Heart right ventricle (tissue), 16 donors: ENCODE data around the gene AKR1C1. TPM values are rescaled to one million over a fixed set of nuclear protein-coding genes. Genes with fewer than 3 reads are reported as not detected.
"Not testable (repeated sequence)": the region's sequence is repeated elsewhere in the genome, so short reads cannot be mapped to it uniquely, and the experiment has no call there.

ENCODE experiments used
- ATAC-seq, 8 donors: fragments of 200-7000 bp; cut with Tn5 transposase; one replicate each; pipeline ENCODE4 v1.9.1; 2020; ENCODE audit warnings: mild to moderate bottlenecking in 8 of 8, moderate library complexity in 8 of 8, moderate number of reproducible peaks in 1 of 8
- DNase-seq, 2 donors: peaks; one replicate each; pipeline ENCODE4 v3.0.0-alpha.2; 2020
- H3K27ac ChIP-seq, 10 donors: fragments of 200-600 bp; sonication (generic) in 2 of 10; one replicate each; pipeline versions ENCODE4 v1.5.0 to v1.8.0; 2020 to 2022; ENCODE audit warnings: mild to moderate bottlenecking in 3 of 10
- H3K27me3 ChIP-seq, 7 donors: fragments of 200-600 bp; one replicate each; pipeline ENCODE4 v1.8.0; 2021 to 2022; ENCODE audit warnings: mild to moderate bottlenecking in 2 of 7
- H3K36me3 ChIP-seq, 9 donors: fragments of 200-600 bp; sonication (generic) in 1 of 9; one replicate each; pipeline versions ENCODE4 v1.5.0 to v1.8.0; 2020 to 2022; ENCODE audit warnings: mild to moderate bottlenecking in 2 of 9
- H3K4me1 ChIP-seq, 9 donors: fragments of 200-600 bp; sonication (generic) in 1 of 9; one replicate each; pipeline versions ENCODE4 v1.5.0 to v1.8.0; 2020 to 2022; ENCODE audit warnings: mild to moderate bottlenecking in 4 of 9
- H3K4me3 ChIP-seq, 10 donors: fragments of 200-600 bp; sonication (generic) in 2 of 10; one replicate each; pipeline versions ENCODE4 v1.5.0 to v1.8.0; 2020 to 2022; ENCODE audit warnings: mild to moderate bottlenecking in 7 of 10, moderate library complexity in 2 of 10
- H3K9me3 ChIP-seq, 11 donors: fragments of 200-600 bp in 10 of 11; sonication (generic) in 2 of 11; one replicate each; pipeline versions ENCODE4 v1.5.0 to v1.8.0; 2013 to 2022; ENCODE audit warnings: mild to moderate bottlenecking in 2 of 11, control low read depth in 1 of 11, moderate library complexity in 1 of 11
- CTCF ChIP-seq, 9 donors: fragments of 200-600 bp; sonication (generic) in 2 of 9; IDR thresholded peaks; one replicate each; pipeline versions ENCODE4 v1.5.0 to v1.8.0; 2021 to 2022; ENCODE audit warnings: antibody characterized with exemption in 9 of 9, mild to moderate bottlenecking in 5 of 9, moderate library complexity in 1 of 9
- WGBS, 2 donors: extraction: QIAGEN DNeasy Blood & Tissue Kit; methylation state at CpG; one replicate each; pipeline ENCODE4 v1.1.7; 2013; ENCODE audit warnings: inconsistent platforms in 1 of 2; 5-methylcytosine and 5-hydroxymethylcytosine counted together
- intact Hi-C, 10 donors: fragments of 100-400 bp; cut with DNase I; formaldehyde crosslinking; loops; one replicate each; pipeline versions ENCODE4 v1.11.1 to v1.14.2; 2022
- polyA plus RNA-seq, 2 donors: library from polyadenylated mRNA; stranded (reverse); fragments of 200-250 nt; gene quantifications; one replicate each; pipeline ENCODE4 v1.2.3, GENCODE V29; 2013
- total RNA-seq, 10 donors: library from RNA; stranded (reverse); fragmentation: NEBNext Ultra II Directional in 3 of 10; extraction: Animal tissue kit (Norgen Biotek cat#: 25700) in 3 of 10; gene quantifications; one replicate each; pipeline versions ENCODE4 v1.2.1 to v1.2.4, GENCODE V29; 2021 to 2023
- donor health status: Arrhythmogenic right ventricular cardiomyopathy.
- donor health status: ischemic (EF 13 %, LVEDD 7.1; RV severe dilation, severe dysfunction).
- donor health status: healthy with polysubstance abuse.
- donor health status: DM: no; HTN: yes; CAD: no.
- donor health status: DM: no; HTN: no; CAD: no.
- donor health status: ischemic (EF 25% LVEDD 6.9; RV normal size, moderate dysfunction).
- donor health status: ischemic (EF 25% LVEDD 5.7; RV mildly dilated, moderate dysfunction).
- donor health status: healthy.
- donor health status: DM: yes; HTN: yes; CAD: no.
- donor health status: Ischemic cardiomyopathy.
- donor health status: ischemic (EF 35%, LVEDD 5.7; RV mildly dilated, moderate dysfunction).
- donor health status: nonischemic (EF 11% LVEDD 7.7; RV severe dilation, severe dysfunction).
- donor health status: DM: yes; HTN: yes; CAD: no.
- donor health status: PGD.
- donor health status: ischemic (EF 29% LVEDD 5.4; RV normal size, mild dysfunction).
- donor health status: nonischemic (EF 23%, LVEDD 6.1; RV moderate dilation, normal function).

Gene AKR1C1
- total and polyA plus RNA-seq, 12 donors, result 6.6 to 131 (median 15.5) TPM

- 96 to 100% methylated on average over 2 of the region's 2 CpGs for WGBS, 2 donors
- Histone ChIP-seq H3K27ac (peak overlapping the region in 3 of 10 donors; percentile 19 to 79 (median 63)), H3K36me3 (no peaks in the 10 kb centered on the region), H3K9me3 (no peaks in the 10 kb centered on the region), H3K4me1 (peaks cover 0 to 57% (median 24%) of the 10 kb centered on the region in 9 donors), H3K4me3 (no peak overlapping the region), H3K27me3 (no peaks in the 10 kb centered on the region)
- DNase-seq, result no peak
- ATAC-seq, result no peak
- no peak for TF ChIP-seq CTCF (IDR thresholded peaks at IDR 0.05)
- intact Hi-C loops, result no loop called here
Measured at GRCh38 chr10:4945766-4946717, 17.2 kb upstream of the AKR1C1 start.

GRCh38 chr10:4947039-4947634, 16.1 kb upstream of the AKR1C1 start:
- Histone ChIP-seq H3K36me3 (no peaks in the 10 kb centered on the region), H3K4me3 (no peak overlapping the region), H3K4me1 (peaks cover 0 to 46% (median 17%) of the 10 kb centered on the region in 9 donors), H3K9me3 (no peaks in the 10 kb centered on the region), H3K27me3 (no peaks in the 10 kb centered on the region), H3K27ac (peak overlapping the region in 7 of 10 donors; percentile 23 to 82 (median 63))
- TF ChIP-seq CTCF (IDR thresholded peaks at IDR 0.05), result no peak
- ATAC-seq, result no peak
- intact Hi-C loops, result no loop called here
- DNase-seq, result no peak

- Histone ChIP-seq H3K4me1 (peaks cover 0 to 38% (median 11%) of the 10 kb centered on the region in 9 donors), H3K4me3 (no peak overlapping the region), H3K36me3 (no peaks in the 10 kb centered on the region), H3K9me3 (no peaks in the 10 kb centered on the region), H3K27ac (peak overlapping the region; percentile 26 to 82 (median 64)), H3K27me3 (no peaks in the 10 kb centered on the region)
- ATAC-seq (peak; percentile 81 to 92 (median 87)), DNase-seq (peak in 1 of 2 donors; percentile 54)
- no peak for TF ChIP-seq CTCF (IDR thresholded peaks at IDR 0.05)
- intact Hi-C loops, result no loop called here
- WGBS, 2 donors, result 54 to 65% methylated on average over 5 of the region's 5 CpGs
Measured at GRCh38 chr10:4947635-4948596, 15.3 kb upstream of the AKR1C1 start.

- not testable (repeated sequence) for DNase-seq, H3K4me3 ChIP-seq, H3K27me3 ChIP-seq, H3K9me3 ChIP-seq, H3K36me3 ChIP-seq, ATAC-seq
- intact Hi-C loops, result loop anchor here in 1 of 10 donors (10.0 kb wide), 1 partner anchor 53 kb away; the partner anchor contains the start of gene AKR1C2
- WGBS, 2 donors, result 47 to 59% methylated on average over 5 of the region's 5 CpGs
- H3K4me1 ChIP-seq, result peaks cover 0 to 22% (median 6%) of the 10 kb centered on the region in 9 donors
- H3K27ac ChIP-seq, result peak overlapping the region in 1 of 10 donors; percentile 6
Measured at GRCh38 chr10:4951512-4952162, 11.6 kb upstream of the AKR1C1 start.
